ENCODE measurements around the gene PUS10. TPM values are rescaled to one million over a fixed set of nuclear protein-coding genes. Genes with fewer than 3 reads are reported as not detected.
"Not testable (repeated sequence)": the region's sequence is repeated elsewhere in the genome, so short reads cannot be mapped to it uniquely, and the experiment has no call there.

PUS10 gene
- total RNA-seq, 1 donor from 2014 or later: 1.4 TPM

DNA sequence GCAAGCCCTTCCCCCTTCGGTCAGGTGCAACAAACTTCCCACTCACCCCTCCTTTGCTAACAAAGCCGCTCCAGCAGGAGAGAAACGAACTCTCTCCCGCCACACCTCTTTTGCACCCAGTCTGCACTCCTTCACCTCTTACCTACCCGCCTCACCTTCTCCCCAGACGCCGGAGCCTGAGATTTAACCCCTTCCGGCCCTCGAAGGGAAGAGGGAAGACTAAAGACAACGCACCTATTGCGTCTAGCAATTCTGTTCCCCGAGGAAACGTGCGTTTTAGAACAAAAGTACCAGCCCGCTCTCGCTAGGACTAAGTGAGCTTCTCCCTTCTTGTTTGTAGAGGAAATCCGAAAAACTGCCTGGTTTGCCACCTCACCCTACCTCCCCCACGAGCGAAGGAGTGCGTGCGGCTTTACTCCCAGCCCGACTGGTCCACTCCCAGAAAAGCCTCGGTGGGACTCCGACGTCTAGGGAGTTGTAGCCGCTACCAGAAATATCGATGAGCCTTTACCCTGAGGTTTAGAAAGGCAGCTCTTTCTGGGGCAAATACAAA lies 976 bp downstream of the PUS10 start:
- H3K27me3 ChIP-seq: no peaks in the 10 kb centered on the region
- peaks cover 0 to under 1% of the 10 kb centered on the region in 2 donors for H3K36me3 ChIP-seq
- H3K27ac ChIP-seq: peak overlapping the region; percentile 83 to 94
- peak overlapping the region; percentile 78 to 87 for H3K4me3 ChIP-seq
- intact Hi-C loops (cut with DNase I): loop anchor here (2.0 kb wide), 2 partner anchors 48 to 136 kb away; partner anchors contain the start of genes REL and SANBR
- peaks cover 0 to 24% of the 10 kb centered on the region in 2 donors for H3K4me1 ChIP-seq
- peak in 1 of 2 donors; percentile 76 for DNase-seq (ENCODE audit: low spot score in 2 of 2)
- H3K9me3 ChIP-seq: no peaks in the 10 kb centered on the region
- TF ChIP-seq, protein P1, sequence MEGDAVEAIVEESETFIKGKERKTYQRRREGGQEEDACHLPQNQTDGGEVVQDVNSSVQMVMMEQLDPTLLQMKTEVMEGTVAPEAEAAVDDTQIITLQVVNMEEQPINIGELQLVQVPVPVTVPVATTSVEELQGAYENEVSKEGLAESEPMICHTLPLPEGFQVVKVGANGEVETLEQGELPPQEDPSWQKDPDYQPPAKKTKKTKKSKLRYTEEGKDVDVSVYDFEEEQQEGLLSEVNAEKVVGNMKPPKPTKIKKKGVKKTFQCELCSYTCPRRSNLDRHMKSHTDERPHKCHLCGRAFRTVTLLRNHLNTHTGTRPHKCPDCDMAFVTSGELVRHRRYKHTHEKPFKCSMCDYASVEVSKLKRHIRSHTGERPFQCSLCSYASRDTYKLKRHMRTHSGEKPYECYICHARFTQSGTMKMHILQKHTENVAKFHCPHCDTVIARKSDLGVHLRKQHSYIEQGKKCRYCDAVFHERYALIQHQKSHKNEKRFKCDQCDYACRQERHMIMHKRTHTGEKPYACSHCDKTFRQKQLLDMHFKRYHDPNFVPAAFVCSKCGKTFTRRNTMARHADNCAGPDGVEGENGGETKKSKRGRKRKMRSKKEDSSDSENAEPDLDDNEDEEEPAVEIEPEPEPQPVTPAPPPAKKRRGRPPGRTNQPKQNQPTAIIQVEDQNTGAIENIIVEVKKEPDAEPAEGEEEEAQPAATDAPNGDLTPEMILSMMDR (IDR thresholded peaks at IDR 0.05): no peak

DNA sequence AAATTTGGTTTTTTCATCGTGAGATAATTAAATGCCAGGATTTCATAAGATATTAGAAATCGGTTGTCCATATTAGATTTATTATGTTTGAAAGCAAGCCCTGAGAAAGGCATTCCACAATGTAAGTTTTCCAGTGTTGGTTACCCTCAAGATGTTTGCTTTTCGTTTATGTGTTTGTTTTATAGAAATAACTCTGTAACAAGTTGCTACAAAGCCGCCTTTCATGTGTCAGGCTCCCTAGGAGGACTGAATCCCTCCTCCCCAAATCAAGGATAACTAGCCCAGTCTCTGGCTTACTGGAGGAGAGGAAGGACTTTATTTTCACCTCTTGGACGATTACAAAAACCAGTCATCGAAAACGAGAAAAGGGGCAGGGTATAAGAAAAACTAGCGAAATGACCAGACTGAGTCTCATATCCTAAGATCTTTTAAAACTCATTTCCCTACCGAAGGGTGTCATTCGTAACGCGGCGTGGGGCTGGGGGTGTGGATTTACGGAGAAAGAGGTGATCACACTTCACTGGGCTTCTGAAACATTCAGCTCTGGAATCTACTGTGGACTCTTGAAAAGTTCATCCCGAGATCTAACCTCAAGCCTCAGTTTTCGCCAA lies 1.6 kb downstream of the PUS10 start:
- intact Hi-C loops (cut with DNase I): loop anchor here (2.0 kb wide), 2 partner anchors 48 to 136 kb away; partner anchors contain the start of genes REL and SANBR
- no peaks in the 10 kb centered on the region for H3K27me3 ChIP-seq
- H3K36me3 ChIP-seq: no peaks in the 10 kb centered on the region
- TF ChIP-seq, protein P1 (IDR thresholded peaks at IDR 0.05): no peak
- H3K4me1 ChIP-seq: peaks cover 0 to 24% of the 10 kb centered on the region in 2 donors
- DNase-seq (ENCODE audit: low spot score in 2 of 2): no peak
- H3K9me3 ChIP-seq: no peaks in the 10 kb centered on the region
- peak overlapping the region; percentile 78 to 87 for H3K4me3 ChIP-seq
- peak overlapping the region; percentile 83 to 94 for H3K27ac ChIP-seq

DNA sequence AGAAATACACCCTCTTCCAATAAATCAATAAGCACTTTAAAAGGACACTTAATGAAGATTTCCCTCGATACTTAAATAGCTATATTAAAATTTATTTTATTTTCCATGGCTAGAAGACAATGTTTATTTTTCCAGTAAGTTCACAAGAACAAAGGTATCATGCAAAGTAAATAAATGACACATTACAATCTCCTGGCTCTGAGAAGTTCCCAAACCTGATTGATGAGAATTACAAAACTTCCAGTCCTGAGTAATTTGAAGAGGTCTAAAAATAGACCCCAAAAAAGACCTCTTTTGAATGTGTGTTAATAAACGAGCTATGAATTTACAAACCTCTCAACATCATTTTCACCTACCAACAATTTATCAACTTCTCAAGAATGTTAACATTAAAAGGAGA lies 2.1 kb downstream of the PUS10 start:
- Histone ChIP-seq H3K27me3 (no peaks in the 10 kb centered on the region), H3K36me3 (no peaks in the 10 kb centered on the region), H3K4me1 (peaks cover 0 to 24% of the 10 kb centered on the region in 2 donors), H3K27ac (no peak overlapping the region), H3K4me3 (peak overlapping the region; percentile 78 to 87), H3K9me3 (no peaks in the 10 kb centered on the region)
- no peak for DNase-seq (ENCODE audit: low spot score in 2 of 2)
- TF ChIP-seq, protein P1 (IDR thresholded peaks at IDR 0.05): no peak
- intact Hi-C loops (cut with DNase I): loop anchor here (2.0 kb wide), 2 partner anchors 49 to 135 kb away; partner anchors contain the start of genes REL and SANBR

DNA sequence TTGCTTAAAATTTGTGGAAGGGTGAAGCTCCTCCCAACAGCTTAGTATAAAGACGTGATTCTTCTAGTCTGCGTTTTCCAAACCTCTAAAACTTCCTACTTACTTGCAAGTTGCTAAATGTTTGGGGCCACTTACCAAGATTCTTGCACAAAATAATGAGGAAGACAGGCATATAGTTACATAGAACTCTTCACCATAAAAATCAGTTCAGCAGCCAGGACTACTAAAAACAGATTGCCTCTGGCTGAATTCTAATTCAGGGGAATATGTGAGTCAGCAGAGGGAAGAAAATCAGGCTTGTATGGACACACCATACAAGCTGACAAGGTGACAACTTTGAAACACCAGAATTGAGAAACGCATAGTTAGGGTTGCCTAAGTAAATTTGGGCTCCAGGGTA lies 3.3 kb downstream of the PUS10 start:
- Histone ChIP-seq H3K9me3 (no peaks in the 10 kb centered on the region), H3K27me3 (no peaks in the 10 kb centered on the region), H3K36me3 (no peaks in the 10 kb centered on the region), H3K27ac (no peak overlapping the region), H3K4me3 (no peak overlapping the region), H3K4me1 (peaks cover 0 to 19% of the 10 kb centered on the region in 2 donors)
- TF ChIP-seq, protein P1 (IDR thresholded peaks at IDR 0.05): no peak
- intact Hi-C loops (cut with DNase I): no loop called here
- DNase-seq (ENCODE audit: low spot score in 2 of 2): no peak

- intact Hi-C loops (cut with DNase I): no loop called here
- no peak overlapping the region for H3K27ac ChIP-seq
Observed at GRCh38 chr2:61013382-61013781, 4.7 kb downstream of the PUS10 start.

DNA sequence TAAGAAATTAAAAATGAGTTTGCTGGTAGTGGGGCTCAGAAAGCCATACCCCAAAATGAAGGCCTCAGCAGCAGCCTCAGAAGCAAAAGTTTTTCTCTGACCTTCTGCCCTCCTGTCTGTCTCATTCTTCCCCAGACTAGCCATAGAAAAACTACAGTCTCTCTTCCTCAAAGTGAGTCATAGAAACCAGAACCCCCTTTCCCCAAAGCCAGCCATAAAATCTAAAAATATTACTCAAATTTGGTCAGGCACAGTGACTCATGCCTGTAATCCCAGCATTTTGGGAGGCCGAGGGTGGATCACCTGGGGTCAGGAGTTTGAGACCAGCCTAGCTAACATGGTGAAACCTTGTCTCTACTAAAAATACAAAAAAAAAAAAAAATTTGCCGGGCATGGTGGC lies 5.8 kb downstream of the PUS10 start:
- H3K27ac ChIP-seq; H3K4me3 ChIP-seq; H3K36me3 ChIP-seq; H3K27me3 ChIP-seq; DNase-seq (ENCODE audit: low spot score in 2 of 2); intact Hi-C loops (cut with DNase I); H3K9me3 ChIP-seq; H3K4me1 ChIP-seq: not testable (repeated sequence)

More at GRCh38 chr2:61013382-61013781, 4.7 kb downstream of the PUS10 start:
- TF ChIP-seq, protein P1 (IDR thresholded peaks at IDR 0.05): no peak
- DNase-seq (ENCODE audit: low spot score in 2 of 2): no peak
- H3K27me3 ChIP-seq: no peaks in the 10 kb centered on the region
- peaks cover 0 to 6% of the 10 kb centered on the region in 2 donors for H3K4me1 ChIP-seq
- H3K4me3 ChIP-seq: no peak overlapping the region
- H3K9me3 ChIP-seq: no peaks in the 10 kb centered on the region
- H3K36me3 ChIP-seq: no peaks in the 10 kb centered on the region

All from ascending aorta (tissue), 2 donors.